Fibroblast of the aortic adventitia (primary cell): ENCODE measurements around the gene SFXN5. TPM values are rescaled to one million over a fixed set of nuclear protein-coding genes. Genes with fewer than 3 reads are reported as not detected.

Source experiments
- DNase-seq: peaks from one replicate; pipeline ENCODE4 v3.0.0-alpha.2; 2010; ENCODE audit warnings: low read depth
- H3K4me3 ChIP-seq: 2 replicates; pipeline ENCODE4 v1.5.1; 2011; ENCODE audit warnings: low read depth, mild to moderate bottlenecking, control low read depth, low read length, moderate library complexity
- total RNA-seq: library from RNA; depleted of rRNA; stranded (reverse); fragments of >200 nt; gene quantifications from 2 replicates; pipeline ENCODE4 v1.2.3, GENCODE V29; 2012; ENCODE audit warnings: low replicate concordance
- TF ChIP-seq, protein P1 (sequence below): IDR thresholded peaks from 2 replicates; pipeline ENCODE4 v1.5.1; 2011; ENCODE audit warnings: mild to moderate bottlenecking, low read length, control low read depth, inconsistent platforms; ENCODE audit not compliant: insufficient read depth

SFXN5 gene
- total RNA-seq, 1 donor = 19.0 TPM

GRCh38 chr2:73009177-73009839 lies 62.2 kb downstream of the SFXN5 start:
- DNase-seq = no peak
- TF ChIP-seq, protein P1, sequence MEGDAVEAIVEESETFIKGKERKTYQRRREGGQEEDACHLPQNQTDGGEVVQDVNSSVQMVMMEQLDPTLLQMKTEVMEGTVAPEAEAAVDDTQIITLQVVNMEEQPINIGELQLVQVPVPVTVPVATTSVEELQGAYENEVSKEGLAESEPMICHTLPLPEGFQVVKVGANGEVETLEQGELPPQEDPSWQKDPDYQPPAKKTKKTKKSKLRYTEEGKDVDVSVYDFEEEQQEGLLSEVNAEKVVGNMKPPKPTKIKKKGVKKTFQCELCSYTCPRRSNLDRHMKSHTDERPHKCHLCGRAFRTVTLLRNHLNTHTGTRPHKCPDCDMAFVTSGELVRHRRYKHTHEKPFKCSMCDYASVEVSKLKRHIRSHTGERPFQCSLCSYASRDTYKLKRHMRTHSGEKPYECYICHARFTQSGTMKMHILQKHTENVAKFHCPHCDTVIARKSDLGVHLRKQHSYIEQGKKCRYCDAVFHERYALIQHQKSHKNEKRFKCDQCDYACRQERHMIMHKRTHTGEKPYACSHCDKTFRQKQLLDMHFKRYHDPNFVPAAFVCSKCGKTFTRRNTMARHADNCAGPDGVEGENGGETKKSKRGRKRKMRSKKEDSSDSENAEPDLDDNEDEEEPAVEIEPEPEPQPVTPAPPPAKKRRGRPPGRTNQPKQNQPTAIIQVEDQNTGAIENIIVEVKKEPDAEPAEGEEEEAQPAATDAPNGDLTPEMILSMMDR = no peak
- H3K4me3 ChIP-seq = no peak overlapping the region

GRCh38 chr2:73008766-73009135 lies 62.8 kb downstream of the SFXN5 start:
- no peak overlapping the region for H3K4me3 ChIP-seq
- no peak for DNase-seq
- TF ChIP-seq, protein P1 = no peak

DNA sequence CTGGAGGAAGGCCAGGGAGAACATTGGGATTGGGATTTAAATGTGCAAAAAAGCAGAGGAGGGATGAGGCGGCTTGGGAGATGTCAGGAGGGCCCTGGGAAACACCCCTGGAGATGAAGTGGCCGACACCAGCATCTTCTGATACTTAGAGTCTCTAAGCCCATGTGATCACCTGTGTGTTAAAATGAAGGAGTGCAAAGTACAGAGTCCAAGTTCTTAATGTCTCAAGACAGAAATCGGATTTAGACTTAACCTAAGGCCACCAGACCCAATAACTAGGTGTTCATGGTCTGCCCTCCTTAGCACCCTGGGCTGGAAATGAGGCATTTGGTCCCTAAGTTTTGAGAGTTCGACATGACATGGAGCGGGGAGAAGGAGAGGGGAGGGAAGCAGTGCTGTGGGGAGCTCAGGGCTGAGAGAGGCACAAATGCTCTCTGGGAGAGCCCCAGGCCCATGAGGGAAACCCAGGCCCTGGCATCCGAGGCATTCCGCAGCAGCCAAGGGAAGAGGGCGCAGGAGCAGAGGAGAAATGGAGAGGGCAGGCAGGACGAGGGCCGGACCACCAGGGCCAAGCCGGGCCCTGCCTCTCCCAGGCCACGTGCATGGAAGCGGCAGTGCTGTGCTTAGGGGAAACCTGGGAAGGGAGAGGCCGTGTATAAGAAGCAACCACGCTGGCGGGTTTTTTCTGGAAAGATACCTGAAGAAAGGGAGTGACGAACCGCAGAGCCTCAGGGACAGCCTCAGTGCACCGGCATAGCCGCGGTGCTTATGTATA lies 63.3 kb downstream of the SFXN5 start:
- no peak overlapping the region for H3K4me3 ChIP-seq
- TF ChIP-seq, protein P1 = no peak
- DNase-seq = no peak

- TF ChIP-seq, protein P1 = no peak
- no peak overlapping the region for H3K4me3 ChIP-seq
- no peak for DNase-seq
These were observed 64.4 kb downstream of the SFXN5 start for GRCh38 chr2:73006969-73007710.

- no peak for DNase-seq
- H3K4me3 ChIP-seq = no peak overlapping the region
- TF ChIP-seq, protein P1 = no peak
These were observed 66.5 kb downstream of the SFXN5 start for GRCh38 chr2:73004889-73005596.

DNA sequence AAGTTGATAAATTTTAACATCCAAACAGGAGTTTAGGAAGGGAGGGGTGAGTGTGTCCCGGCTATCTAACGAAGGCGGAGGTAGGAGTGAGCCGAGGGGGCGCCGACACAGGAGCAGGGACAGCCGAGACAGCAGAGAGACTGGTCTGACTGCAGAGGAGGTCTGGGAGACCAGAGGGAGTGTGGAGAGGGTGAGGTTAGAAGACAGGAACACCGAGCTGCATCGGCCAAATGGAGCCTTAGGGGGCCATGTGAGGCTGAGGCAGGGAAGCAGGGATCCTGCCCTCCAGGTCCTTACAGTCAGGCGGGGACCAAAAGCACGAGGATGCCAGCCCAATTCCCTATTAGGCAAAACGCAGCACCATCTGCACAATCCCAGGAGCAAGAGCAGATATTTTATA lies 67.0 kb downstream of the SFXN5 start:
- DNase-seq = no peak
- TF ChIP-seq, protein P1 = no peak
- no peak overlapping the region for H3K4me3 ChIP-seq
